ENCODE measurements around the gene U2AF1L4. TPM values are rescaled to one million over a fixed set of nuclear protein-coding genes. Genes with fewer than 3 reads are reported as not detected.

Gene U2AF1L4
- total and polyA plus RNA-seq, 2 donors (not counting 3 experiments of a cell fraction or from before 2014, with no cell fraction given), result 5.6 to 13.5 TPM

DNA sequence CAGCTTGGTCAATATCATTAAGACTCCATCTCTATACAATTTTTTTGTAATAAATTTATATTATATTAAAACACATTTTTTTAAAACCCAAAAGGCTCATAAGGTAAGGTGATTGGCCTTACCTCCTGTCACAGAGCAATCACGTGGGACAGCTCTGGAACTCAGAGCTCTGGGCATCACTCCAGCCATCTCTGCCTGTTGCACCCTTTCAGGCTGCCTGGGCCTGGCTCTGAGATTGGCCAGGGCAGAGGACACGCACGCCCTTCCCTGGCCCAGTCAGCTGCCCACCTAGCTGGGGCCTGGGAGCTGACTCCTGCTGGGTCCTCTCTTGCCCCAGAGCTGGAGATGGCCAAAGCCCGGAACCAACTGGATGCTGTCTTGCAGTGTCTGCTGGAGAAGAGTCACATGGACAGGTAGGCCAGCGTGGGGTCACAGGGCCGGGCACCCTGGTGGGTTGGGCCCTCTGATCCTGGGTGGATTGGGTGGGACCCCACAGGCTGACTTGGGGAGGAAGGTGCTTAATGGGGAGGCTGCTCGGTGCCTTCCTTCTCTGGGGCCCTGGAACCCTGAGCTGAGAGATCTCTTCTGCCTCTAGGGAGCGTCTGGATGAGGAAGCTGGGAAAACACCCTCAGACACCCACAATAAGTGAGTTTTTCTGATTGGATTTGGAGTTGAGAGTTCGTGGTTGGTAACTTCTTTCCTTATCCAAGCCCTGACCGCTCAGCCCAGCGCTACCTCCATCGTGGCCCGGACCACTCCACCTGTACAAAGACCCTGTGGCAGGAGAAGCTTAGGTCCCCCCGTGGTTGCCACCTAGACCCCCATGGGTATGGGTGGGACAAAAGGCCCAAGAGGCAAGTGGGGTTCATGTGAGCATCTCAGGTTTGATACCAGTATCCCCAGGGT, 6.9 kb upstream of the U2AF1L4 start:
- Histone ChIP-seq H3K4me2 (ENCODE audit: insufficient read depth, low read length) (no peak overlapping the region), H2AFZ (ENCODE audit: low read depth, low read length) (no peak overlapping the region), H4K20me1 (replicated peaks; ENCODE audit: control insufficient read depth, extremely low read depth, insufficient read depth, low read length) (no peaks in the 10 kb centered on the region), H3K9me3 (replicated peaks; ENCODE audit: control insufficient read depth, insufficient read depth, low read length) (no peaks in the 10 kb centered on the region), H3K36me3 (ENCODE audit: control insufficient read depth in 2 of 2, extremely low read depth in 1 of 2, insufficient read depth in 2 of 2, low read length in 2 of 2) (peaks cover 0 to 13% of the 10 kb centered on the region in 2 experiments), H3K9me1 (replicated peaks; ENCODE audit: control insufficient read depth, extremely low read depth, insufficient read depth, low read length) (no peaks in the 10 kb centered on the region), H3K79me2 (ENCODE audit: control insufficient read depth, insufficient read depth, low read length) (peaks cover 12% of the 10 kb centered on the region), H3K4me1 (ENCODE audit: control insufficient read depth, extremely low read depth, insufficient read depth, low read length) (peaks cover 16% of the 10 kb centered on the region), H3K27ac (ENCODE audit: insufficient read depth, low read depth, low read length) (no peak overlapping the region), H3K27me3 (ENCODE audit: control insufficient read depth in 2 of 2, insufficient read depth in 2 of 2, low read length in 2 of 2) (no peaks in the 10 kb centered on the region), H3K9ac (replicated peaks; ENCODE audit: extremely low read depth, insufficient read depth, low read length) (no peak overlapping the region), H3K4me3 (replicated peaks in 1 of 3; ENCODE audit: insufficient read depth in 1 of 3, low read depth in 1 of 3, low read length in 3 of 3) (no peak overlapping the region)
- dilution Hi-C loops (cut with MboI; ENCODE audit: extremely low pct_ligation_motif_present, low sequenced_read_pairs), result no loop called here
- no TSS peak for BruUV-seq (replicated peaks)
- intact Hi-C loops (cut with micrococcal nuclease), result no loop called here
- DNase-seq (ENCODE audit: low read depth, low spot score), result no peak
- TF ChIP-seq JUN (IDR thresholded peaks at IDR 0.05; ENCODE audit: borderline replicate concordance, insufficient read depth, insufficient read length, low read depth) (no peak), EZH2 (IDR thresholded peaks at IDR 0.05; ENCODE audit: borderline replicate concordance, low read depth, low read length, severe bottlenecking) (no peak), POLR2A (IDR thresholded peaks at IDR 0.05; ENCODE audit: low read depth, low read length) (no peak), MYC (IDR thresholded peaks at IDR 0.05; ENCODE audit: low read depth, low read length) (no peak), POLR2AphosphoS5 (IDR thresholded peaks at IDR 0.05; ENCODE audit: insufficient read depth, low read depth, low read length) (no peak), GATA2 (IDR thresholded peaks at IDR 0.05; ENCODE audit: insufficient read depth, insufficient read length, low read depth, low read length) (no peak), FOS (IDR thresholded peaks at IDR 0.05; ENCODE audit: borderline replicate concordance, insufficient read depth, low read length) (no peak)
- TF ChIP-seq, protein P1, sequence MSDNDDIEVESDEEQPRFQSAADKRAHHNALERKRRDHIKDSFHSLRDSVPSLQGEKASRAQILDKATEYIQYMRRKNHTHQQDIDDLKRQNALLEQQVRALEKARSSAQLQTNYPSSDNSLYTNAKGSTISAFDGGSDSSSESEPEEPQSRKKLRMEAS (IDR thresholded peaks at IDR 0.05; ENCODE audit: insufficient read depth, insufficient read length), result no peak
- TF ChIP-seq, protein P2, sequence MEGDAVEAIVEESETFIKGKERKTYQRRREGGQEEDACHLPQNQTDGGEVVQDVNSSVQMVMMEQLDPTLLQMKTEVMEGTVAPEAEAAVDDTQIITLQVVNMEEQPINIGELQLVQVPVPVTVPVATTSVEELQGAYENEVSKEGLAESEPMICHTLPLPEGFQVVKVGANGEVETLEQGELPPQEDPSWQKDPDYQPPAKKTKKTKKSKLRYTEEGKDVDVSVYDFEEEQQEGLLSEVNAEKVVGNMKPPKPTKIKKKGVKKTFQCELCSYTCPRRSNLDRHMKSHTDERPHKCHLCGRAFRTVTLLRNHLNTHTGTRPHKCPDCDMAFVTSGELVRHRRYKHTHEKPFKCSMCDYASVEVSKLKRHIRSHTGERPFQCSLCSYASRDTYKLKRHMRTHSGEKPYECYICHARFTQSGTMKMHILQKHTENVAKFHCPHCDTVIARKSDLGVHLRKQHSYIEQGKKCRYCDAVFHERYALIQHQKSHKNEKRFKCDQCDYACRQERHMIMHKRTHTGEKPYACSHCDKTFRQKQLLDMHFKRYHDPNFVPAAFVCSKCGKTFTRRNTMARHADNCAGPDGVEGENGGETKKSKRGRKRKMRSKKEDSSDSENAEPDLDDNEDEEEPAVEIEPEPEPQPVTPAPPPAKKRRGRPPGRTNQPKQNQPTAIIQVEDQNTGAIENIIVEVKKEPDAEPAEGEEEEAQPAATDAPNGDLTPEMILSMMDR (IDR thresholded peaks at IDR 0.05; ENCODE audit: extremely low read depth in 1 of 2, insufficient read depth in 1 of 2, low read depth in 1 of 2, low read length in 2 of 2), result no peak
- FAIRE-seq, result no peak
- CTCF ChIA-PET, result no interaction called here
- POLR2A ChIA-PET, result no interaction called here
